ENCODE results near the gene NANOS3. TPM values are rescaled to one million over a fixed set of nuclear protein-coding genes. Genes with fewer than 3 reads are reported as not detected.

The NANOS3 gene
- total and polyA plus RNA-seq, 4 donors, result 0.81 to 1.5 (median 0.82) TPM; not detected in 1

DNA sequence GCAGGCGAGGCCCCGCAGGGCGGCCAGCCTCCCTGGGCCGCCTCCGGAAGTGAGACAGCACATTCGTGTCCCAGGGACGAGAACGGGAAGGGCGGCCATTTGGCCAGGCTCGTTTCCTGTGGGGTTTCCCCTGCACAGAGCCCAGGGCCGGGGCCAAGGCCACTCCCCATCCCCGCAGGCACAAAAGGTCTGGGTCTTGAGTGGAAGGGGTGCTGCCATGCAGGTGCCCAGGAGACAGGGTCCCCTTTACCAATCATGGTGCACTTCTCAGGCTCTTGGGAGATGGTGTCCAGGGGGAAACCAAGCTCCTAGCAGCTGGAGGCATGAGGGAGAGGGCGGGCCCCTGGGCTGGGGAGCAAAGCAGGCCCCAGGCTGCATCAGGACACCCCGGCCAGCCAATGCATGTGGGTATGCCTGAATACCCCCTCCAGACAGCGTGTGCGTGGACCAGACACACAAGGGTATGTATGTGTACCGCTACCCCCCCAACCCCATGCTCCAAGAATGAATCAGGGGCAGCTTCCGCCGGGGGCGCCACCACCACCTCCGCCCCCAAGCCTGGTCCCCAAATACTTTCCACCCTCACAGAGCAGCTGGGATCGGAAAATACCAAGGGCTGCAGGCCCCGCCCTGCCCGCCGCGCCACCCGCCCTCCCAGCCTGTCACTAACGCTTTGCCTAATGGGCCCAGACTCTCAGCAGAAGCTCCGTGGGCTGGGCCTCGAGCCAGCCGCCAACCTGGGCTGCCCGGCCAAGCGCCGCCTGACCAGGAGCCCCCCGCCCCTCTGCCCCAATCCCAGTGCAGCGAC is 37.6 kb upstream of the NANOS3 start:
- Histone ChIP-seq H3K4me3 (peak overlapping the region; percentile 88), H3K27ac (ENCODE audit: low read depth in 1 of 2, low read length in 1 of 2) (peak overlapping the region; percentile 98 to 99), H3K4me1 (ENCODE audit: control insufficient read depth in 5 of 5, insufficient read depth in 5 of 5, low read length in 5 of 5) (peaks cover 0 to 58% (median 18%) of the 10 kb centered on the region in 5 donors), H3K9me3 (ENCODE audit: control insufficient read depth in 4 of 4, insufficient read depth in 3 of 4, low read length in 3 of 4) (no peaks in the 10 kb centered on the region), H3K36me3 (ENCODE audit: control insufficient read depth in 4 of 4, insufficient read depth in 4 of 4, low read length in 4 of 4) (peaks cover 0 to 19% (median 8%) of the 10 kb centered on the region in 4 donors), H3K27me3 (ENCODE audit: control insufficient read depth in 3 of 3, insufficient read depth in 3 of 3, low read length in 2 of 3) (no peaks in the 10 kb centered on the region), H3K9ac (ENCODE audit: insufficient read depth in 1 of 2, low read length in 2 of 2) (peak overlapping the region in 1 of 2 donors; percentile 67)
- 0 to 2% methylated on average over 35 to 36 of the region's 36 CpGs for WGBS, 2 donors
- peak; percentile 88 to 92 (median 91) for DNase-seq
- ATAC-seq (ENCODE audit: insufficient read depth, low FRiP score), result peak; percentile 45
- TF ChIP-seq, protein P1, sequence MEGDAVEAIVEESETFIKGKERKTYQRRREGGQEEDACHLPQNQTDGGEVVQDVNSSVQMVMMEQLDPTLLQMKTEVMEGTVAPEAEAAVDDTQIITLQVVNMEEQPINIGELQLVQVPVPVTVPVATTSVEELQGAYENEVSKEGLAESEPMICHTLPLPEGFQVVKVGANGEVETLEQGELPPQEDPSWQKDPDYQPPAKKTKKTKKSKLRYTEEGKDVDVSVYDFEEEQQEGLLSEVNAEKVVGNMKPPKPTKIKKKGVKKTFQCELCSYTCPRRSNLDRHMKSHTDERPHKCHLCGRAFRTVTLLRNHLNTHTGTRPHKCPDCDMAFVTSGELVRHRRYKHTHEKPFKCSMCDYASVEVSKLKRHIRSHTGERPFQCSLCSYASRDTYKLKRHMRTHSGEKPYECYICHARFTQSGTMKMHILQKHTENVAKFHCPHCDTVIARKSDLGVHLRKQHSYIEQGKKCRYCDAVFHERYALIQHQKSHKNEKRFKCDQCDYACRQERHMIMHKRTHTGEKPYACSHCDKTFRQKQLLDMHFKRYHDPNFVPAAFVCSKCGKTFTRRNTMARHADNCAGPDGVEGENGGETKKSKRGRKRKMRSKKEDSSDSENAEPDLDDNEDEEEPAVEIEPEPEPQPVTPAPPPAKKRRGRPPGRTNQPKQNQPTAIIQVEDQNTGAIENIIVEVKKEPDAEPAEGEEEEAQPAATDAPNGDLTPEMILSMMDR (IDR thresholded peaks at IDR 0.05; ENCODE audit: control extremely low read depth, extremely low read depth), result no peak

DNA sequence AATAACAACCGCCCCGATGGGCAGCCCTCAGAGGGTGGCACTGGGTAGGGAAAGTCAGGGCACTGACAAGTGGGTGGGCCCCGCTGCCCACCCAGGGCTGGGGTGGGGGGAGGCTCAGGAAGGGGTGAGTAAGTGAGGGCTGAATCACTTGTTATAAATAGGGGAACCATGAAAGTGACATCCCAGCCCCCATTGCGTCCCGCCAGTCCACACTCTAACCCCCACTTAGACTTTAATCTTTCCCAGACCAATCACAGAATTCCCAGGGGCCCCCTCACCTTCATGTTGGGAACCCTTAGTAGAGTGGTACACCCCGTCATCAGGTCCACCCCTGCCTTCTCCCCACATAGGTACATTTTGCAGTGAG is 37.0 kb upstream of the NANOS3 start:
- TF ChIP-seq, protein P1 (IDR thresholded peaks at IDR 0.05; ENCODE audit: control extremely low read depth, extremely low read depth), result no peak
- Histone ChIP-seq H3K27me3 (ENCODE audit: control insufficient read depth in 3 of 3, insufficient read depth in 3 of 3, low read length in 2 of 3) (no peaks in the 10 kb centered on the region), H3K9ac (ENCODE audit: insufficient read depth in 1 of 2, low read length in 2 of 2) (peak overlapping the region in 1 of 2 donors; percentile 32), H3K4me3 (peak overlapping the region; percentile 88), H3K27ac (ENCODE audit: low read depth in 1 of 2, low read length in 1 of 2) (peak overlapping the region; percentile 98 to 99), H3K36me3 (ENCODE audit: control insufficient read depth in 4 of 4, insufficient read depth in 4 of 4, low read length in 4 of 4) (peaks cover 0 to 16% (median 6%) of the 10 kb centered on the region in 4 donors), H3K4me1 (ENCODE audit: control insufficient read depth in 5 of 5, insufficient read depth in 5 of 5, low read length in 5 of 5) (peaks cover 0 to 58% (median 17%) of the 10 kb centered on the region in 5 donors), H3K9me3 (ENCODE audit: control insufficient read depth in 4 of 4, insufficient read depth in 3 of 4, low read length in 3 of 4) (no peaks in the 10 kb centered on the region)
- peak; percentile 1 for ATAC-seq (ENCODE audit: insufficient read depth, low FRiP score)
- DNase-seq, result no peak
- 7 to 9% methylated on average over 6 of the region's 6 CpGs for WGBS, 2 donors

DNA sequence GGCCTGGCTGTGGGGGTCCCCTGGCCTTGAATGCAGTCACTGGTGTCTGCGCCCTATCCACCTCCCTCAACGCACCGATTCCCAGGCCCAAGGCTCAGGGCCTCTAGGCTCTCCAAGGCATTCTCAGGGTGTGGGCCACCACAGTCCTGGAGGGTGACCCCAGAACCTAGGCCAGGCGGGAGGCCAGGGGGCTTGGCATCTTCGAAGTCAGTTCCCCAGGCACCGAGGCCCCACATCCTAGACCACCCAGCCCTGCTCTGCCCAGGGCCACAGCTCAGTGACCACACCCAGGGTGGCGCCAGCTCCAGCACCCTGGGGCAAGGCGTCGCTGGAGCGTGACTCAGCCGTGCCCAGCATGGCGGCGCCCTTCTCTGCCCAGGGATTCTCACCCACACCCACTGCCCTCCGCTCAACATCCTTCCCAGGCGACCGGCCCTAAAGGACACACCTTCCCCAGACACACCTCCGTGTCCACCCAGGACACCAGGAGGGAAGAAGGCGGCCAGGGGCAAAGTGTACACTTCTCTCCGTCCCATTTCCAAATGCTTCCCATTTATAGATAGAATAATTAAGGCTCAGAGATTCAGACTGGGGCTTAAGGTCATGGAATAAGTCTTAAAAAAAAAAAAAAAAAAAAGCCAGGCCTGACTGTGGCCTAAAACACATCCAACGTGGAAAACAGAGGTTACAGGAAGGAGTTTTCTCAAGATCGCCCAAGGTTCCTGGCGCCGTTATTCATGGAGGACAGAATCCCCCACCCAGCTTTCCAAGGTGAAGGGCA is 36.4 kb upstream of the NANOS3 start:
- Histone ChIP-seq H3K9me3 (ENCODE audit: control insufficient read depth in 4 of 4, insufficient read depth in 3 of 4, low read length in 3 of 4) (no peaks in the 10 kb centered on the region), H3K9ac (ENCODE audit: insufficient read depth in 1 of 2, low read length in 2 of 2) (peak overlapping the region in 1 of 2 donors; percentile 58), H3K4me3 (peak overlapping the region; percentile 88), H3K4me1 (ENCODE audit: control insufficient read depth in 5 of 5, insufficient read depth in 5 of 5, low read length in 5 of 5) (peaks cover 0 to 58% (median 17%) of the 10 kb centered on the region in 5 donors), H3K27me3 (ENCODE audit: control insufficient read depth in 3 of 3, insufficient read depth in 3 of 3, low read length in 2 of 3) (no peaks in the 10 kb centered on the region), H3K27ac (ENCODE audit: low read depth in 1 of 2, low read length in 1 of 2) (peak overlapping the region; percentile 98 to 99), H3K36me3 (ENCODE audit: control insufficient read depth in 4 of 4, insufficient read depth in 4 of 4, low read length in 4 of 4) (peaks cover 0 to 14% (median 5%) of the 10 kb centered on the region in 4 donors)
- DNase-seq (peak in 1 of 3 donors; percentile 43), ATAC-seq (ENCODE audit: insufficient read depth, low FRiP score) (peak; percentile 12)
- 23 to 24% methylated on average over 23 of the region's 23 CpGs for WGBS, 2 donors
- TF ChIP-seq, protein P1 (IDR thresholded peaks at IDR 0.05; ENCODE audit: control extremely low read depth, extremely low read depth), result no peak
